ELF-1 (cell line): ENCODE data around the gene ANTXR2.

Experiments used
- DNase-seq: peaks from one replicate; pipeline ENCODE4 v3.0.0-alpha.2; 2016; ENCODE audit warnings: low read depth, low spot score

ANTXR2 gene

DNA sequence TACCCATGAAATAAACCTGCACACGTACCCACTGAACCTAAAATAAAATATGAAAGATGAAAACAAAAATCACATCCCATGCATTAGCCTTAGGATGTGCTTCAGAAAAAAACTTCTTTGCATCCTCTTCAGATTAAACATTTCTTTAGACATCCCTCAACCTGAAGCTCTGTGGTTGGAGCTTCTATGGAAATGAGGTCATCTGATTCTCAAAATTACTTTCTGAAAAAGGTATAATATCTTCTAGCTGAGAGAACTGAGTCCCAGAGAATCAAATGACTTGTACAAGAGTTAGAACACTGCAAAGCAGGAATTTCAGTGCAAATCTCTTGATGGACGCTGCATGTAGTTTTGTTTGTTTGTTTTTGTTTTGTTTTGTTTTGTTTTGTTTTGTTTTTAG is 19.1 kb upstream of the ANTXR2 start:
- DNase-seq: no peak

GRCh38 chr4:80091688-80092087 is 18.7 kb upstream of the ANTXR2 start:
- DNase-seq: no peak

DNA sequence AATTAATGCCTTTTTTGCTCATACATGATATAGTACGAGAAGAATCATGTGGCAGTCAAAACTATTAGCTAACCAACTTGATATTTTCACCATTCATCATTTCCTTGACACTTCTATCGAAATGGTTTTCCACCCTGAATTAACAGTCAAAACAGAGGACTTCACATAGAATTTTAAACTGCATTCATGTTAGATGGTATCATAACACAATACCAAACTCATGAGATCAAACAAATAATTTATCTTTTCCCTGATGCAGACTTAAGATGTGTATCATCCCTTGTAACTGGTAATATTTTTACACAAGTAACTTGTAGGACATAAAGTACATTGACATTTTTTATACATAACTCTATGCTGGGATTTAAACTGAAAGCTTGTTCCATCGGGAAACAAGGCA is 18.2 kb upstream of the ANTXR2 start:
- DNase-seq: no peak

- DNase-seq: no peak
These were observed 17.1 kb upstream of the ANTXR2 start for GRCh38 chr4:80090090-80090489.

DNA sequence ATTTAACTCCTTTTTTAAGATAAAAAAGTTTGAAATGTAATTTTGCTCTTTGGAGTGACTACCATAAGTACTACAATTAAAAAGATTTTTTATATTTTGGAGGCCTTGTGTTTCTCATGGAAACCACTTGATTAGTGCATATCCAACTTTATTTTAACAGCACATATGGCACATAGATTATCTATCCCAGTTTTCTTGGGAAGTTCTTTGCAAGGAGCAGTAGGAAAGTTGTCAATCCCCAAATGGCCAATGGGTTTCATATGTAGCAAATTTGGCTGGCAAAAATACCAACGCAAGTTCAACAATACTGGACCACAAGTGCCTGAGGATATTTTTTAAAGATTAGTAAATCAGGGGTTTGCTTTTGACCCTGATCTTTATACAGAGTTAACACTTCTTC is 15.4 kb upstream of the ANTXR2 start:
- no peak for DNase-seq

- DNase-seq: no peak
These were observed 13.3 kb upstream of the ANTXR2 start for GRCh38 chr4:80086296-80086695.

- DNase-seq: no peak
These were observed 12.1 kb upstream of the ANTXR2 start for GRCh38 chr4:80085081-80085480.

DNA sequence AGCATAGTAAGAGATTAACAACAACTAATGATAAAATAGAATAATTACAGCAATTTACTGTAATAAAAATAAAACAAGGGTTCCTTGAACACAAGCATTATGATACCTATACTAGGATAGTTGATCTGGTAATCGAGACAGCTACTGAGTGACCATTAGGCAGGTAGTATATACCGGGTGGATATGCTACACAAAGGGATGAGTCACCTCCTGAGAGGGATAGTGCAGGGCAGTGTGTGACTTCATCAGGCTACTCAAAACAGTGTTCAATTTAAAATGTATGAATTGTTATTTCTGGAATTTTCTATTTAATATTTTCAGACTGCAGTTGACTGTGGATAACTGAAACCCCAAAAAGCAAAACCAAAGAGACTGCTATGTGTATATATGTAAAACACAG is 9.7 kb upstream of the ANTXR2 start:
- DNase-seq: no peak

GRCh38 chr4:80081566-80081965 is 8.5 kb upstream of the ANTXR2 start:
- no peak for DNase-seq

DNA sequence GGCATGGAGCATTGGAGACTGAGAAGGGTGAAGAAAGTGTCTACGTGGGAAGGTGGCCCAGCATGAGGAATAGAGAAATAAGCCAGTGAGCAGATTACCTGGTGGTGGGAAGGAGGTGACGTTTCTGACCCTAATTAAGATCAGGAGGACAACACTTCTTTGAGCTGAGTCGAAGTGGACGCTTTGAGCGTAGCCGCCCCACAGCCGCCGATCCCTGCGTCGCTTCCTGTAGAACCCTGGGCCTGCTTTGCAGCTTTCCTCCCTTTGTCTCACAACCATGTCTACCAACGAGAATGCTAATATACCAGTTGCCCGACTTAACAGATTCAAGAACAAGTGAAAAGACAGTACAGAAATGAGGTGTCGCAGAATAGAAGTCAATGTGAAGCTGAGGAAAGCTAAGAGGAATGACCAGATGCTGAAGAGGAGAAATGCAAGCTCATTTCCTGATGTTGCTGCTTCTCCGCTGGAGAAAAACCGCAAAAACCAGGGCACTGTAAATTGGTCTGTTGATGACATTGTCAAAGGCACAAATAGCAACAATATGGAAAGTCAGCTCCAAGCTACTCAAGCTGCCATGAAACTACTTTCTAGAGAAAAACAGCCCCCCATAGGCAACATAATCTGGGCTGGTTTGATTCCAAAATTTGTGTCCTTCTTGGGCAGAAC is 6.4 kb upstream of the ANTXR2 start:
- DNase-seq: no peak

GRCh38 chr4:80078346-80079092 is 5.5 kb upstream of the ANTXR2 start:
- no peak for DNase-seq

DNA sequence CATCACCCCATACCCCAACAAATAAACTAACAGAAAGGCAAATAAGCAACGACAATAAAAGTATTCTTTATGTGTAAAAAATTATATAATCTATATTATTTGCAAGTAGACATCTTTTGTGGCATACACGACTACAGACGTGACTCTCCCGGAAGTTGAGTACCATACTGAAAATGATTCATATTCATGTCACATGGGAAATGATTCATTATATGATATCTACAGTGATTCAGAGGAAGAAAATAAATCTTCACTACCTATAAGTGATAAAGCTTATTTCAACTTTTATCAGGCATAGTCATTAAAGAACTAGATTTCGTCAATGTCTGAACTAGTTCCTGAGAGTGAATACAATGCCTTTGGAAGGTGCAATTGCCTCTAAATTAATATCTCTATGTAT is 4.6 kb upstream of the ANTXR2 start:
- no peak for DNase-seq

DNA sequence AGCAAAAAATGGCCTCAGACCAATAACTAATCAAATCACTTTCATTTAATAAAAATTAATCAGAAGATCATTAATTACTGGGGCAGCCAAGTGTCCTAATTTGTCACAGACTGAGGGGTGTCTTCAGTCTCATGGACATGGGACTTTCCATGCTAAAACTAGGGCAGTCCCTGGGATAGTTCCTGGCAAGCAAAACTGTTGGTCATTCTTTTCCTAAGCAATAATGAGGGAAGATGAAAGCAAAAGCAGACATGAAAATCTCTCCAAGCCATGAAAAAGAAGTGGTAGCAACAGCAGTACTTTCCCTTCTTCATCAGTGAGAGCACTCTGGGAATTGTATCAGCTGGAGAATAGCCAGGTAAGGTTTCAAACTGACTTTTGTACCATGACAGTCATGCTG is 3.7 kb upstream of the ANTXR2 start:
- DNase-seq: no peak

DNA sequence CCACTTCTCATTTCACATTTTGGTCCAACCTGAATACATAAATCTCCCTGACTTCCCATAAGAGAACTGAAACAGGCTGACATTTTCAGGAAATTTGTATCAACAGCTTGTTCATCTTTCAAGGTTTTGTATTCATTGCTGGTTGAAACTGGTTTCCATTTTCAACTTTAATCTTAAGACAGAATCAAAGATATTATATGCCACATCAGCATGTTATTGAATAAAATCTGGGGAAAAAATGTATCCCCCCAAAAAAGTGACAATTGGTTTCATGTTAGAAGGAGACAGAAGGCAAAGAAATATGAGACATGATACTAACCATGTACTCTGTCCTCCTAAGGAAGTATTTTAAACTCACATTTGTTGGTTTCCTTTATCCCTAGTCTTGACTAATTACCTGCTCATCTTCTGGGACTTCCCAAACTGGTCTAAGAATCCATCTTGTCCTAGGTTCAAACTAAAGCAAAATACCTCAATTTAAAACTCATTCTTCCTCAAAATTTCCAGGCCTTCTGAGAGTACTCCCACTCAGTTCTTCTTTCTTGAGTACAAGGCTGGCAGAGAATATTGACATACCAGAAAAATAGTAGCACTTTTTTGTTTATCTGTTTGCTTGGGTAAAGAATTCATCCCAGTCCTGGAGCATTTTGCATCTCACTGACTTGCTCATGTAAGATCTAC is 3.1 kb upstream of the ANTXR2 start:
- DNase-seq: no peak

- no peak for DNase-seq
These were observed 1.6 kb upstream of the ANTXR2 start for GRCh38 chr4:80074651-80075050.

DNA sequence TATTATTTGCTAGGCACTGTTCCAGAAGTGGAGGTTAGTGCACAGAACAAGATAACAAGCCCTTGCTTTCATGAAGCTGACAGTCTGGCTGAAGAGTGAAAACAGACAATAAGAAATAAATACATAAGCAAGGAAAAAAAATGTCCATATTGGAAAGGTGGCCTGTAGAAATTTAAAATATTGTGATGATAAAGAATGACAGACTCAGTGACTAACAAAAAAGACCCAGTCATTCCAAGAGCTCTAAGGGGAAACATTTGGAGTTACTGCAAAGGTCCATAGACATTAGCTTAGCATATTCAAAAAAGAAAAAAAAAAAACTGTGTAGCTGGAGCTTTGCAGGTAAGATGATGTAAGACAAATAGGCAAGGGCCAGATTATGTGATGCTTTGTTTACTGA is 1.0 kb upstream of the ANTXR2 start:
- DNase-seq: no peak

DNA sequence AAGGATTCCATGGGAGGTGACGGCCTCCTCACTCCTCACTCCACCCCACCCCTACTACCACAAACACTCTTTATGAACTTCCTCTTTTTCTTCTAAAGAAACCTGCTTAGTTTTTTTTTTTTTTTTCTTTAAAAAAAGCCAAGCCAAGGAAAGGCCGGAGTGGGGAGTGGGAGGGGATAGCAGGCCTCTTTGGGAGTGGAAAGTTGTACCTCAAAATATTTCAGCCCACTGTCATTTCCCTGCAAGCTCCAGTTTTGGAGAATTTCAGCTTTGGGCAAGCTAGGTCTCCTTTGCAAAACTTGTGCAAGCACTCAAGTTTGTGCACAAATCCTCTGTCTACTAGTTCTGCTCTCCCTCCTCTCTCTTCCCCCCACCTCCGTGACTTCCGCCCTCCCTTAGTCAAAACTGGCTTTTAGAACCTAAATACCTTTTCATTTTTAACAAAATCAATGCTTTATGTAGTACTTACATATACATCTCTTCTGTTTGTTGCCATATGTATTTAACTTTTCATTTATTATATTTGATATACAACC is 512 bp upstream of the ANTXR2 start:
- DNase-seq: no peak

GRCh38 chr4:80072228-80072743 is 743 bp downstream of the ANTXR2 start:
- no peak for DNase-seq

DNA sequence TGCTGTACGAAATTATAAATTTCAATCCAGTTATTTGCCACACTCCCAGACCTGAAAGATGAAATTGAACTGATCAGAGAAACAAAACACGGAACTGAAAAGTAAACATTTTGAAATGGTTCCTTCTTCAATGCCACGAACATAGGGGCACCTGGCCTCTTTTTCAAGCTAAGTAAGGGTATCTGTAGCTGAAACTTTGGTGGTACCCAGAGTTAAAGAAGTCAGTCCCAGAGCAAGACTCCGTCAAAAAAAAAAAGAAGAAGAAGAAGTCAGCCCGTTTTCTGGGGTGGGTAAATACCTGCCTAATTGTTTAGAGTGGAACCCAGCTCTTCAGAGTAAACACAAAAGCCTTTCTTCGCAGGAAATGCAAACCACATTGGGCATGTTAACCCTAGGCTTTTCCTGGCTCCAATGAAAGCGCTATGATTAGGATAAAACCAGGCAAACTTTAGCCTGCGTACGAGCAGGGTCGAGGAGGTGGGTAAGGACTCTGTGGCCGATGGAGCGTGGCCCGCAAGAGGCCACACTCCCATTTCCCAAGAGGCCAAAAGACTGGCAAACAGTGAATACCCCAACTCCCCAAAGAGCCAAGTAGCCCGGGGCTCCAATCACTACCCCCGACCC is 1.3 kb downstream of the ANTXR2 start:
- peak; percentile 62 for DNase-seq

- DNase-seq: no peak
These were observed 2.0 kb downstream of the ANTXR2 start for GRCh38 chr4:80070880-80071603.
